GM19351 (cell line): ENCODE measurements around the gene FARP1.
"Not testable (repeated sequence)": the region's sequence is repeated elsewhere in the genome, so short reads cannot be mapped to it uniquely, and the experiment has no call there.

ENCODE experiments used
- ATAC-seq: cut with Tn5 transposase; IDR thresholded peaks from one replicate; pipeline ENCODE4 v1.9.1; 2021; ENCODE audit warnings: mild to moderate bottlenecking, moderate library complexity; ENCODE audit not compliant: unreplicated experiment

Gene FARP1

GRCh38 chr13:98223741-98224140 is 80.8 kb downstream of the FARP1 start:
- no peak for ATAC-seq

- no peak for ATAC-seq
These were observed 81.7 kb downstream of the FARP1 start for GRCh38 chr13:98224557-98224956.

- ATAC-seq = no peak
These were observed 82.4 kb downstream of the FARP1 start for GRCh38 chr13:98225036-98225940.

GRCh38 chr13:98226496-98226895 is 83.6 kb downstream of the FARP1 start:
- ATAC-seq = no peak

GRCh38 chr13:98228661-98229341 is 85.9 kb downstream of the FARP1 start:
- no peak for ATAC-seq

- not testable (repeated sequence) for ATAC-seq
These were observed 87.9 kb downstream of the FARP1 start for GRCh38 chr13:98230762-98231161.

GRCh38 chr13:98232456-98232855 is 89.6 kb downstream of the FARP1 start:
- no peak for ATAC-seq

- no peak for ATAC-seq
These were observed 90.2 kb downstream of the FARP1 start for GRCh38 chr13:98233127-98233526.

- no peak for ATAC-seq
These were observed 91.5 kb downstream of the FARP1 start for GRCh38 chr13:98234348-98234747.

GRCh38 chr13:98236197-98236596 is 93.3 kb downstream of the FARP1 start:
- ATAC-seq = no peak

- ATAC-seq = no peak
These were observed 94.4 kb downstream of the FARP1 start for GRCh38 chr13:98237331-98237730.

- ATAC-seq = no peak
These were observed 96.5 kb downstream of the FARP1 start for GRCh38 chr13:98239162-98240076.

- no peak for ATAC-seq
These were observed 97.2 kb downstream of the FARP1 start for GRCh38 chr13:98240135-98240534.

- ATAC-seq = no peak
These were observed 98.1 kb downstream of the FARP1 start for GRCh38 chr13:98240974-98241373.

GRCh38 chr13:98241976-98242375 is 99.1 kb downstream of the FARP1 start:
- no peak for ATAC-seq

GRCh38 chr13:98242403-98242802 is 99.5 kb downstream of the FARP1 start:
- ATAC-seq = no peak

GRCh38 chr13:98243929-98244272 is 101.0 kb downstream of the FARP1 start:
- ATAC-seq = no peak

GRCh38 chr13:98246538-98247172 is 103.8 kb downstream of the FARP1 start:
- ATAC-seq = no peak

GRCh38 chr13:98251708-98252107 is 108.8 kb downstream of the FARP1 start:
- ATAC-seq = no peak

GRCh38 chr13:98252931-98253470 is 110.1 kb downstream of the FARP1 start:
- ATAC-seq = no peak
